Spleen (tissue), 11 donors: ENCODE results near the gene TMEM141. TPM values are rescaled to one million over a fixed set of nuclear protein-coding genes. Genes with fewer than 3 reads are reported as not detected.
"Not testable (repeated sequence)": the region's sequence is repeated elsewhere in the genome, so short reads cannot be mapped to it uniquely, and the experiment has no call there.

Source experiments
- DNase-seq: peaks from one replicate; pipeline ENCODE4 v3.0.0-alpha.2; 2020
- H3K27ac ChIP-seq, 8 donors: fragments of 200-600 bp; sonication (generic) in 7 of 8; 1 replicate in 4 of 8; 2 replicates in 4 of 8; pipeline versions ENCODE4 v1.5.0 to v1.8.0; 2016 to 2021; ENCODE audit warnings: inconsistent platforms in 4 of 8, mild to moderate bottlenecking in 4 of 8, moderate library complexity in 1 of 8
- H3K27me3 ChIP-seq, 7 donors: fragments of 200-600 bp; sonication (generic) in 6 of 7; replicated peaks in 1 of 7; 1 replicate in 4 of 7; 2 replicates in 3 of 7; pipeline versions ENCODE4 v1.5.0 to v1.8.0; 2016 to 2021; ENCODE audit warnings: inconsistent platforms in 3 of 7, mild to moderate bottlenecking in 1 of 7
- H3K36me3 ChIP-seq, 6 donors: fragments of 200-600 bp; sonication (generic) in 5 of 6; 1 replicate in 4 of 6; 2 replicates in 2 of 6; pipeline versions ENCODE4 v1.5.0 to v1.8.0; 2016 to 2021; ENCODE audit warnings: inconsistent platforms in 2 of 6
- H3K4me1 ChIP-seq, 6 donors: fragments of 200-600 bp; sonication (generic) in 5 of 6; 1 replicate in 3 of 6; 2 replicates in 3 of 6; pipeline versions ENCODE4 v1.5.0 to v1.8.0; 2016 to 2021; ENCODE audit warnings: inconsistent platforms in 3 of 6
- H3K4me3 ChIP-seq, 8 donors: fragments of 200-600 bp; sonication (generic) in 7 of 8; 1 replicate in 4 of 8; 2 replicates in 4 of 8; pipeline versions ENCODE4 v1.5.0 to v1.8.0; 2016 to 2021; ENCODE audit warnings: inconsistent platforms in 4 of 8, mild to moderate bottlenecking in 4 of 8, moderate library complexity in 2 of 8
- H3K9me3 ChIP-seq, 8 donors: fragments of 200-600 bp; sonication (generic) in 7 of 8; 1 replicate in 4 of 8; 2 replicates in 4 of 8; pipeline versions ENCODE4 v1.5.0 to v1.8.0; 2016 to 2021; ENCODE audit warnings: inconsistent platforms in 4 of 8
- POLR2A ChIP-seq, 3 donors: fragments of 450-650 bp; IDR thresholded peaks; one replicate each; pipeline ENCODE4 v1.5.1; 2017; ENCODE audit warnings: antibody characterized with exemption in 3 of 3, mild to moderate bottlenecking in 1 of 3
- POLR2AphosphoS5 ChIP-seq, 3 donors: sonication (generic); formaldehyde crosslinking; IDR thresholded peaks; one replicate each; pipeline ENCODE4 v1.5.1; 2017; ENCODE audit warnings: antibody characterized with exemption in 3 of 3
- WGBS, 5 donors: extraction: QIAGEN DNeasy Blood & Tissue Kit in 3 of 5; methylation state at CpG; one replicate each; pipeline versions ENCODE4 v1.1.5 to v1.1.7; 2013 to 2018; 5-methylcytosine and 5-hydroxymethylcytosine counted together
- intact Hi-C: fragments of 100-400 bp; cut with DNase I; formaldehyde crosslinking; loops from one replicate; pipeline ENCODE4 v1.15.0; 2023; ENCODE audit warnings: low total_unique reads
- polyA plus RNA-seq, 3 donors: library from polyadenylated mRNA; stranded (reverse); fragments of 200-250 nt; gene quantifications; one replicate each; pipeline ENCODE4 v1.2.1, GENCODE V29; 2013
- total RNA-seq, 7 donors: library from RNA; depleted of rRNA in 3 of 7; stranded (reverse); fragments of >200 nt in 3 of 7; fragmentation: NEBNext Ultra II Directional in 4 of 7; extraction: Animal tissue kit (Norgen Biotek cat#: 25700) in 4 of 7; gene quantifications; one replicate each; pipeline versions ENCODE4 v1.1.0 to v1.2.1, GENCODE V29; 2016 to 2021
- TF ChIP-seq, protein P1 (sequence below), 11 experiments: fragments of 200-600 bp in 7 of 11; fragments of 450-650 bp in 4 of 11; sonication (generic) in 4 of 11; IDR thresholded peaks in 8 of 11; conservative IDR thresholded peaks in 3 of 11; 1 replicate in 7 of 11; 2 replicates in 4 of 11; pipeline versions ENCODE4 v1.4.0 to v1.8.0; 2016 to 2021; ENCODE audit warnings: antibody characterized with exemption in 11 of 11, inconsistent platforms in 4 of 11, mild to moderate bottlenecking in 1 of 11
- donor health status: healthy with polysubstance abuse.
- donor health status: DM: no; HTN: no; CAD: no; lungs with moderate emphysema.
- donor health status: DM: no; HTN: no; CAD: no.
- donor health status: Bipolar disorder and iron deficiency.
- donor health status: healthy.
- donor health status: DM: no; HTN: no; CAD: no.
- donor health status: DM: yes; HTN: yes; CAD: no.

Gene TMEM141
- total and polyA plus RNA-seq, 10 donors = 32.1 to 92.8 (median 45.7) TPM

DNA sequence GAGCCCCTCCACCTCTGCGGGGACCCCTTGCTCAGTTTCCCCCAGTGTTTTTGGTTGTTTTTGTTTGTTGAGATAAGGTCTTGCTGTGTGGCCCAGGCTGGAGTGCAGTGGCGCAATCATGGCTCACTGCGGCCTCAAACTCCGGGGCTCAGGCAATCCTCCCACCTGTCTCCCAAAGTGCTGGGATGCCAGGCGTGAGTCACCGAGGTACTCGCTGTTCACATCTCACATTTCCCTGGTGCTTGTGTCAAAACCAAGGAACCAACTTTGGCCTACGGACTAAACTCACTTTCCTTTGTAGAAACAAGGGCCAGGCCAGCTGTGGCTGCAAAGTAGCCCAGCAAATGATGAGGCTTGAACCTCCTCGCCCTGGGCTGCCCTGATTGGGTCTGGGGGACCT is 41.4 kb downstream of the TMEM141 start:
- Histone ChIP-seq H3K27ac (no peak overlapping the region), H3K9me3 (no peaks in the 10 kb centered on the region), H3K4me1 (peaks cover 0 to 8% (median 0%) of the 10 kb centered on the region in 6 donors), H3K4me3 (no peak overlapping the region), H3K36me3 (peaks cover 0 to 94% (median 57%) of the 10 kb centered on the region in 6 donors), H3K27me3 (no peaks in the 10 kb centered on the region)
- intact Hi-C loops = no loop called here
- TF ChIP-seq POLR2AphosphoS5 (IDR thresholded peaks at IDR 0.05) (no peak), POLR2A (IDR thresholded peaks at IDR 0.05) (no peak)
- TF ChIP-seq, protein P1, sequence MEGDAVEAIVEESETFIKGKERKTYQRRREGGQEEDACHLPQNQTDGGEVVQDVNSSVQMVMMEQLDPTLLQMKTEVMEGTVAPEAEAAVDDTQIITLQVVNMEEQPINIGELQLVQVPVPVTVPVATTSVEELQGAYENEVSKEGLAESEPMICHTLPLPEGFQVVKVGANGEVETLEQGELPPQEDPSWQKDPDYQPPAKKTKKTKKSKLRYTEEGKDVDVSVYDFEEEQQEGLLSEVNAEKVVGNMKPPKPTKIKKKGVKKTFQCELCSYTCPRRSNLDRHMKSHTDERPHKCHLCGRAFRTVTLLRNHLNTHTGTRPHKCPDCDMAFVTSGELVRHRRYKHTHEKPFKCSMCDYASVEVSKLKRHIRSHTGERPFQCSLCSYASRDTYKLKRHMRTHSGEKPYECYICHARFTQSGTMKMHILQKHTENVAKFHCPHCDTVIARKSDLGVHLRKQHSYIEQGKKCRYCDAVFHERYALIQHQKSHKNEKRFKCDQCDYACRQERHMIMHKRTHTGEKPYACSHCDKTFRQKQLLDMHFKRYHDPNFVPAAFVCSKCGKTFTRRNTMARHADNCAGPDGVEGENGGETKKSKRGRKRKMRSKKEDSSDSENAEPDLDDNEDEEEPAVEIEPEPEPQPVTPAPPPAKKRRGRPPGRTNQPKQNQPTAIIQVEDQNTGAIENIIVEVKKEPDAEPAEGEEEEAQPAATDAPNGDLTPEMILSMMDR (IDR thresholded peaks at IDR 0.05 in 8 of 11, conservative IDR thresholded peaks at IDR 0.05 in 3 of 11) = no peak
- no peak for DNase-seq
- 92 to 96% (median 94%) methylated on average over 8 to 9 of the region's 9 CpGs for WGBS, 5 donors

DNA sequence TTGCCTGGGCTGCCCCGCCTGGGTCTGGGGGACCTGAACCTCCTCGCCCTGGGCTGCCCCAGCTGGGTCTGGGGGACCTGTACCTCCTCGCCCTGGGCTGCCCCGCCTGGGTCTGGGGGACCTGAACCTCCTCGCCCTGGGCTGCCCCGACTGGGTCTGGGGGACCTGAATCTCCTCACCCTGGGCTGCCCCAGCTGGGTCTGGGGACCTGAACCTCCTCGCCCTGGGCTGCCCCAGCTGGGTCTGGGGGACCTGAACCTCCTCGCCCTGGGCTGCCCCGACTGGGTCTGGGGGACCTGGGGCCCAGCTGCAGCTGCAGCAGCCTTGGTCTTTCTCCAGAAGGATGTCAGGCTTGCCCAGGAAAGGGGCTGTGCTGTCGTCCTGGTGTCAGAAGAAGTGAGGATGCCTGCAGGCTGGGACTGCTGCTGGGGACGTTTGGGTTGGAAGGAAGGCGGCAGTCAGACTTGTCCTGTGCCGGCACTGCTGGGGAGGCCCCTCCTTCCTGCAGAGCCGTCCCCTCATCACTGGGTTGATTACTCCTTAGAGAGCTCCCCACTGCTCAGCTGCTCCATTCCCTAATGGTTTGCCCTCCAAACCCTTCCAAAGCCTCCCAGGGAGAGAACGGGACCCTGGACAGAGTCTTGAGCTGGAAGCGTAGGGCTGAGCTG is 42.4 kb downstream of the TMEM141 start:
- H3K9me3 ChIP-seq, H3K4me1 ChIP-seq, H3K27ac ChIP-seq, DNase-seq, H3K27me3 ChIP-seq, intact Hi-C loops, H3K4me3 ChIP-seq: not testable (repeated sequence)
- peaks cover 0 to 94% (median 59%) of the 10 kb centered on the region in 6 donors for H3K36me3 ChIP-seq
- WGBS, 5 donors = 70 to 94% (median 92%) methylated on average over 7 to 16 of the region's 16 CpGs

DNA sequence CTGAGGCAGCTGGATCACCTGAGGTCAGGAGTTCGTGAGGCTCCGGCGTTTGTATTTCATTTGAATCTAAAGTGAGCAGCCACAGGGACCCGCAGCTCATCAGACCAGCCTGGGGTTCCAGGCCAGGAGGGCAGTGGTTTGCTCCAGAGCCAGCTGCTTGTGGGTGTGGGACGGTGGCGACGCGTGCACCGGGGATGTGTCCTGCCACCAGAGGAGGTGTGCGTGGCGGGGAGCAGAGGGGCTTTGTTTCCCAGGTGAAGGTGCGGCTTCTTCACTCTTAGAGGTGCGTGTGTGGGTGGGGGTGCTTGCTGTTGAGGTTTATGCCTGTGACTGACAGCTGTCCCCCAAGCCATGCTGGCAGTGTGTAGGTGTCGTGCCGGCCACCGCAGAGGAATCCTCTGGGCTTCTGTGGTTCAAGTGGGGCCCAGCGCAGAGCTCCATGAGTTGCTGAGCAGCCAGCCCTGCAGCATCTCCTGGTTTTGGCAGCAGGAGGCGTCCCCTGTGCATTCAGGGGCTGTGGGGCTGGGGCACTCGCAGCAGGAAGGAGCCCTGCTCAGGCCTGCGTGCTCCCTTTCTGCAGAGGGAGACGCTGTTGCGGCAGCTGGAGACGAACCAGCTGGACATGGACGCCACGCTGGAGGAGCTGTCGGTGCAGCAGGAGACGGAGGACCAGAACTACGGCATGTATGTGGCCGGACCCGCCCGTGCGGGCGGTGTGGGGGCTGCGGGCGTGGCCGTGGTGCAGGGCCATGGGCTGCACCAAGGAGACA is 44.2 kb downstream of the TMEM141 start:
- TF ChIP-seq, protein P1 (IDR thresholded peaks at IDR 0.05 in 8 of 11, conservative IDR thresholded peaks at IDR 0.05 in 3 of 11) = no peak
- TF ChIP-seq POLR2AphosphoS5 (IDR thresholded peaks at IDR 0.05) (peak in 2 of 3 donors; percentile 31 to 49), POLR2A (IDR thresholded peaks at IDR 0.05) (no peak)
- Histone ChIP-seq H3K4me1 (peaks cover 0 to 19% (median 5%) of the 10 kb centered on the region in 6 donors), H3K9me3 (no peaks in the 10 kb centered on the region), H3K27me3 (no peaks in the 10 kb centered on the region), H3K27ac (no peak overlapping the region), H3K4me3 (no peak overlapping the region), H3K36me3 (peaks cover 0 to 94% (median 56%) of the 10 kb centered on the region in 6 donors)
- WGBS, 5 donors = 90 to 97% (median 96%) methylated on average over 34 to 36 of the region's 36 CpGs
- intact Hi-C loops = no loop called here
- DNase-seq = peak; percentile 65

DNA sequence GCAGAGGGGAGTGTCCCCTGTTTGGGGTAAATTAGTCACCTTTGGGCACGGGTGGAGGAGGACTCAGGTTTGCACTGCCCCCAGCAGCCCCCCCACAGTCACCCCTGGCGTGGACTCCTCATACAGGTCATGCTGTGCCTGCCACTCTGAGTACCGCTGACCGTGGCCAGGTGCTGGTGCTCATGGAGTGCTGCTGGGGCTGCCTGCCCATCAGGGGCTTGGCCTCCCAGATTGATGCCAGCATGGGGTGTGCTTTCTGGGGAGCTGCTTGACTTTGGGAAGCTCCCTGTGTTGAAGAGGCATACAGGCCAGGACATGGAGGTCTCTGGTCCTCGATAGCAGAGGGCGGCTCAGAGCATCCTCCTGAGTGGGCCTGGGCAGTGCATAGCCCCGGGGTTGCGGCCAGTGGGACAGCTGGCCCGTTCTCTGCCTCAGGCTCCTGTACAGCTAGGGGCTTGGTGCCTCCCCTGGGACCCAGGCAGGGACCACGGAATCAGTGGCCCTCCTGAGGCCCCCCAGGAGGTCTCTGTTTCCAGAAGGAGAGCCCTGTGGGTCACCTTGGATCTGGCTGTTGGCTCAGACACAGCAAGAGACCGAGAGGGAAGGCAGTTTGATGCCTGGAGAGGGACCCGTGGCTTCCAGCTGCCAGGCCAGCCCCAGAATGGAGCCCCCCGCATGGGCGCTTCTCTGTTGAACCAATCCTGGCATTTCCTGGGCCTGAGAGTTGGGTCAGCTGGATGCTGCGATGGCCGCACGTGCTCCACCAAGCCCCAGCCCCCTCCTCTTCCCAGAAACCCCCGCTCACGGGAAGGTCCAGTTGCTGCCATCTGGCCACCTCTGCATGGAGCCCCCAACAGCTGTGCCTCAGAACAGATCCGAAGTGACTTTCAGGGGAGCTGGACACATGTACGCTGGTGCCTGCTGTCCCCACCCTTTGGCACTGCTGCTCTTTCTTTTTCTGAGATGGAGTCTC is 45.1 kb downstream of the TMEM141 start:
- H3K27ac ChIP-seq = no peak overlapping the region
- TF ChIP-seq POLR2AphosphoS5 (IDR thresholded peaks at IDR 0.05) = no peak
- TF ChIP-seq, protein P1 (IDR thresholded peaks at IDR 0.05 in 8 of 11, conservative IDR thresholded peaks at IDR 0.05 in 3 of 11) = no peak
- TF ChIP-seq POLR2A (IDR thresholded peaks at IDR 0.05) = no peak
- peak; percentile 57 for DNase-seq
- no peaks in the 10 kb centered on the region for H3K27me3 ChIP-seq
- peaks cover 0 to 94% (median 50%) of the 10 kb centered on the region in 6 donors for H3K36me3 ChIP-seq
- H3K4me3 ChIP-seq = no peak overlapping the region
- WGBS, 5 donors = 88 to 94% (median 91%) methylated on average over 9 to 21 of the region's 21 CpGs
- no peaks in the 10 kb centered on the region for H3K9me3 ChIP-seq
- peaks cover 1 to 20% (median 14%) of the 10 kb centered on the region in 6 donors for H3K4me1 ChIP-seq
- intact Hi-C loops = no loop called here
